A549 (cell line): ENCODE measurements around the gene BCAS1. TPM values are rescaled to one million over a fixed set of nuclear protein-coding genes. Genes with fewer than 3 reads are reported as not detected.

ENCODE experiments used
- ATAC-seq, 2 experiments: fragments of 200-7000 bp in 1 of 2; fragments of >200 bp in 1 of 2; cut with Nextera tagmentation in 1 of 2; cut with Tn5 transposase in 1 of 2; 3 replicates each; pipeline versions ENCODE4 v1.8.0 to v1.9.1; 2018 to 2020; ENCODE audit warnings: mild to moderate bottlenecking in 1 of 2, moderate library complexity in 1 of 2
- CTCF ChIA-PET: fragments of 300-600 bp; sonication (Branson Sonifier 250); formaldehyde crosslinking; extraction: SDS; loops from one replicate; lab custom pipeline; 2021; ENCODE audit warnings: antibody characterized with exemption, inconsistent platforms; lab: Yijun Ruan, JAX
- POLR2A ChIA-PET: fragments of 350-600 bp; formaldehyde crosslinking; extraction: SDS; loops from one replicate; lab custom pipeline; 2021; ENCODE audit warnings: antibody characterized with exemption, inconsistent platforms; lab: Yijun Ruan, JAX
- DNase-seq, 2 experiments: peaks; one replicate each; pipeline versions ENCODE4 v3.0.0 to v3.0.0-alpha.2; 2011 to 2016; ENCODE audit warnings: low read depth in 1 of 2, low spot score in 1 of 2
- FAIRE-seq: peaks from 2 replicates; lab custom pipeline; 2011; peaks lifted over from hg19 to GRCh38; lab: Jason Lieb, UNC
- H3K27ac ChIP-seq, 2 experiments: fragments of >200 bp; sonication (Bioruptor Twin); formaldehyde crosslinking; 3 replicates each; pipeline ENCODE4 v1.5.1; 2016 to 2017
- H3K4me1 ChIP-seq: fragments of >200 bp; sonication (Bioruptor Twin); formaldehyde crosslinking; 3 replicates; pipeline ENCODE4 v1.6.1; 2016
- H3K4me2 ChIP-seq: fragments of >200 bp; sonication (Bioruptor Twin); formaldehyde crosslinking; 3 replicates; pipeline ENCODE4 v1.6.1; 2016
- H3K4me3 ChIP-seq: fragments of >200 bp; sonication (Bioruptor Twin); formaldehyde crosslinking; 3 replicates; pipeline ENCODE4 v1.5.1; 2016
- H3K9me3 ChIP-seq: fragments of >200 bp; sonication (Bioruptor Twin); formaldehyde crosslinking; 3 replicates; pipeline ENCODE4 v1.6.1; 2016
- BHLHE40 ChIP-seq: IDR thresholded peaks from 2 replicates; pipeline ENCODE4 v1.6.1; 2012; ENCODE audit warnings: low read depth, low read length, inconsistent platforms
- CBX2 ChIP-seq: fragments of 200-600 bp; sonication (generic); IDR thresholded peaks from 2 replicates; pipeline ENCODE4 v1.6.1; 2016; ENCODE audit warnings: low read depth, mild to moderate bottlenecking, borderline replicate concordance
- CBX8 ChIP-seq: fragments of 200-600 bp; sonication (generic); IDR thresholded peaks from 2 replicates; pipeline ENCODE4 v1.6.1; 2016
- CEBPB ChIP-seq, 2 experiments: fragments of >200 bp in 1 of 2; sonication (Bioruptor Twin) in 1 of 2; formaldehyde crosslinking in 1 of 2; IDR thresholded peaks; 2 replicates each; pipeline ENCODE4 v1.6.1; 2012 to 2016
- EHMT2 ChIP-seq: fragments of 200-600 bp; sonication (generic); IDR thresholded peaks from 2 replicates; pipeline ENCODE4 v1.6.1; 2016; ENCODE audit warnings: antibody characterized with exemption, low read depth, mild to moderate bottlenecking, moderate library complexity
- EP300 ChIP-seq, 2 experiments: fragments of >200 bp; sonication (Bioruptor Twin); formaldehyde crosslinking; IDR thresholded peaks; 2 replicates in 1 of 2; 3 replicates in 1 of 2; pipeline ENCODE4 v1.6.1; 2016 to 2017
- ESRRA ChIP-seq: fragments of 150-350 bp; IDR thresholded peaks from 2 replicates; pipeline ENCODE4 v1.6.1; 2014; ENCODE audit warnings: mild to moderate bottlenecking, low read length, borderline replicate concordance
- FOSB ChIP-seq: fragments of 250-450 bp; sonication (Bioruptor Pico); IDR thresholded peaks from 2 replicates; pipeline ENCODE4 v1.5.0; 2020; ENCODE audit warnings: mild to moderate bottlenecking, moderate library complexity
- FOSL2 ChIP-seq, 2 experiments: fragments of 450-650 bp in 1 of 2; fragments of >200 bp in 1 of 2; sonication (Bioruptor Twin) in 1 of 2; formaldehyde crosslinking; IDR thresholded peaks; 2 replicates each; pipeline versions ENCODE4 v1.5.0 to v1.6.1; 2016 to 2020; ENCODE audit warnings: mild to moderate bottlenecking in 1 of 2, moderate library complexity in 1 of 2
- GATA3 ChIP-seq: IDR thresholded peaks from 2 replicates; pipeline ENCODE4 v1.6.1; 2012; ENCODE audit warnings: borderline replicate concordance
- HDAC2 ChIP-seq: fragments of 200-600 bp; sonication (generic); IDR thresholded peaks from 2 replicates; pipeline ENCODE4 v1.6.1; 2016
- HEYL ChIP-seq: fragments of 250-450 bp; sonication (Bioruptor Pico); IDR thresholded peaks from 2 replicates; pipeline ENCODE4 v1.8.0; 2021; ENCODE audit warnings: mild to moderate bottlenecking, moderate library complexity
- HOXB5 ChIP-seq: fragments of 250-450 bp; sonication (Bioruptor Pico); IDR thresholded peaks from 2 replicates; pipeline ENCODE4 v1.5.0; 2020; ENCODE audit warnings: mild to moderate bottlenecking, moderate library complexity
- JUN ChIP-seq, 2 experiments: fragments of >200 bp; sonication (Bioruptor Twin); formaldehyde crosslinking; IDR thresholded peaks; 2 replicates in 1 of 2; 3 replicates in 1 of 2; pipeline ENCODE4 v1.6.1; 2016 to 2017
- MAZ ChIP-seq: fragments of 150-350 bp; IDR thresholded peaks from 2 replicates; pipeline ENCODE4 v1.6.1; 2014; ENCODE audit warnings: antibody characterized with exemption, low read depth, low read length, borderline replicate concordance
- PHF8 ChIP-seq: fragments of 200-600 bp; sonication (generic); IDR thresholded peaks from 2 replicates; pipeline ENCODE4 v1.6.1; 2016; ENCODE audit warnings: low read depth, mild to moderate bottlenecking, antibody characterized with exemption, moderate library complexity, borderline replicate concordance
- POLR2A ChIP-seq: IDR thresholded peaks from 2 replicates; pipeline ENCODE4 v1.6.1; 2012; ENCODE audit warnings: mild to moderate bottlenecking, low read length
- POLR2AphosphoS2 ChIP-seq: conservative IDR thresholded peaks from 2 replicates; pipeline ENCODE4 v1.6.1; 2012; ENCODE audit warnings: low read length, improper control_type of control experiment, inconsistent platforms
- RCOR1 ChIP-seq: fragments of 150-350 bp; IDR thresholded peaks from 2 replicates; pipeline ENCODE4 v1.6.1; 2014; ENCODE audit warnings: antibody characterized with exemption, low read length, low read depth
- SMC3 ChIP-seq: fragments of >200 bp; sonication (Bioruptor Twin); formaldehyde crosslinking; IDR thresholded peaks from 3 replicates; pipeline ENCODE4 v1.6.1; 2018; ENCODE audit warnings: inconsistent platforms
- SREBF2 ChIP-seq: fragments of 450-650 bp; IDR thresholded peaks from 2 replicates; pipeline ENCODE4 v1.6.1; 2014; ENCODE audit warnings: mild to moderate bottlenecking, moderate library complexity
- TFCP2L1 ChIP-seq: fragments of 250-450 bp; sonication (Bioruptor Pico); IDR thresholded peaks from 2 replicates; pipeline ENCODE4 v1.5.0; 2021; ENCODE audit warnings: mild to moderate bottlenecking
- ZC3H11A ChIP-seq: fragments of 450-650 bp; IDR thresholded peaks from 2 replicates; pipeline ENCODE4 v1.6.1; 2014; ENCODE audit warnings: antibody characterized with exemption, mild to moderate bottlenecking
- ZFP36 ChIP-seq: fragments of 450-650 bp; IDR thresholded peaks from 2 replicates; pipeline ENCODE4 v1.6.1; 2014; ENCODE audit warnings: borderline replicate concordance; ENCODE audit not compliant: partially characterized antibody
- ZNF302 ChIP-seq: fragments of 250-450 bp; sonication (Bioruptor Pico); IDR thresholded peaks from 2 replicates; pipeline ENCODE4 v1.9.0; 2021; ENCODE audit warnings: inconsistent platforms, mild to moderate bottlenecking, moderate library complexity
- WGBS: methylation state at CpG from one replicate; pipeline ENCODE4 v1.1.6; 2017; ENCODE audit errors: missing lambda C conversion rate; 5-methylcytosine and 5-hydroxymethylcytosine counted together
- polyA plus RNA-seq, 4 experiments: library from polyadenylated mRNA; depleted of rRNA in 3 of 4; stranded (reverse); fragments of >200 nt; fragmentation: RNase III in 1 of 4; extraction: RNeasy Plus Mini Kit Qiagen cat#74134 plus additional on column Dnase treatment in 1 of 4; gene quantifications; 2 replicates in 3 of 4; 3 replicates in 1 of 4; pipeline ENCODE4 v1.2.3, GENCODE V29; 2011 to 2017
- TF ChIP-seq, protein P1 (sequence below): fragments of 250-450 bp; sonication (Bioruptor Pico); IDR thresholded peaks from 2 replicates; pipeline ENCODE4 v1.5.0; 2020; ENCODE audit warnings: low read depth, mild to moderate bottlenecking, moderate library complexity
- TF ChIP-seq, protein P2 (sequence below): fragments of >200 bp; sonication (Bioruptor Twin); formaldehyde crosslinking; IDR thresholded peaks from 2 replicates; pipeline ENCODE4 v1.6.1; 2016
- TF ChIP-seq, protein P3 (sequence below): IDR thresholded peaks from 2 replicates; pipeline ENCODE4 v1.6.1; 2012; ENCODE audit warnings: low read depth, borderline replicate concordance
- TF ChIP-seq, protein P4 (sequence below): fragments of 250-450 bp; sonication (Bioruptor Pico); IDR thresholded peaks from 2 replicates; pipeline ENCODE4 v1.5.0; 2021; ENCODE audit warnings: mild to moderate bottlenecking, moderate library complexity, borderline replicate concordance
- TF ChIP-seq, protein P5 (sequence below): IDR thresholded peaks from 2 replicates; pipeline ENCODE4 v1.6.1; 2012
- TF ChIP-seq, protein P6 (sequence below): fragments of 450-650 bp; IDR thresholded peaks from 2 replicates; pipeline ENCODE4 v1.6.1; 2014; ENCODE audit warnings: antibody characterized with exemption
- TF ChIP-seq, protein P7 (sequence below): fragments of 200-600 bp; sonication (generic); IDR thresholded peaks from 2 replicates; pipeline ENCODE4 v1.6.1; 2016; ENCODE audit warnings: antibody characterized with exemption, mild to moderate bottlenecking, moderate library complexity

Gene BCAS1
- polyA plus RNA-seq, 2 of the 4 experiments (the other 2 are of a cell fraction), result 1.4 to 3.9 TPM

DNA sequence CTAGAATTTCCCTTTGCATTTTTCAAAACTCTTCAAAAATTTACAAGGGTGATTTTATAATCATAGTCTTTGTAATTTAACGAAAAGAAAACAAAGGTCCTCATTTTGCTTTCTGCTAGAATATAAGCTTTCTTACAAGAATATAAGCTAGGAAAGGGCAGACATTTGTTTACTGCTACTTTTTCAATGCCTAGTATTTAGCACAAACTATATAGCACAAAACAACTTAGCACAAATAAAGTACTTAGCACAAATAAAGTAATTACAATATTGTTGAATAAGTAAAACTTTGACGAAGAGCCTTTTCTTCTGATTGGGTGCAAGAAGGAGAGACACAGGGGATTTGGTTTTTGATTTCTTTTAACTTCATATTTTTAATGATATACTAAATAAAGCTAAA, 87.8 kb downstream of the BCAS1 start:
- POLR2A ChIA-PET, result no interaction called here
- ATAC-seq (no peak), DNase-seq (no peak), FAIRE-seq (no peak)
- CTCF ChIA-PET, result interaction anchor here (0.7 kb wide), 1 partner anchor 712 kb away, joined by 3 read pairs; no protein-coding TSS in a partner anchor
- Histone ChIP-seq H3K4me2 (no peak overlapping the region), H3K4me1 (no peaks in the 10 kb centered on the region), H3K27ac (no peak overlapping the region), H3K9me3 (no peaks in the 10 kb centered on the region), H3K4me3 (no peak overlapping the region)
- 65% methylated on average over 2 of the region's 2 CpGs for WGBS
- TF ChIP-seq EHMT2 (no peak), SREBF2 (no peak), CBX2 (no peak), HEYL (CRISPR knock-in tag) (no peak), HDAC2 (no peak), HOXB5 (CRISPR knock-in tag) (no peak), EP300 (IDR thresholded peaks at IDR 0.05) (no peak), ZC3H11A (no peak), TFCP2L1 (CRISPR knock-in tag) (no peak), RCOR1 (no peak), PHF8 (no peak), CBX8 (no peak), ZNF302 (no peak), BHLHE40 (no peak), JUN (IDR thresholded peaks at IDR 0.05) (no peak), CEBPB (IDR thresholded peaks at IDR 0.05) (no peak), GATA3 (no peak)
- TF ChIP-seq, protein P1, sequence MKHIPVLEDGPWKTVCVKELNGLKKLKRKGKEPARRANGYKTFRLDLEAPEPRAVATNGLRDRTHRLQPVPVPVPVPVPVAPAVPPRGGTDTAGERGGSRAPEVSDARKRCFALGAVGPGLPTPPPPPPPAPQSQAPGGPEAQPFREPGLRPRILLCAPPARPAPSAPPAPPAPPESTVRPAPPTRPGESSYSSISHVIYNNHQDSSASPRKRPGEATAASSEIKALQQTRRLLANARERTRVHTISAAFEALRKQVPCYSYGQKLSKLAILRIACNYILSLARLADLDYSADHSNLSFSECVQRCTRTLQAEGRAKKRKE (CRISPR knock-in tag), result no peak
- TF ChIP-seq, protein P2, sequence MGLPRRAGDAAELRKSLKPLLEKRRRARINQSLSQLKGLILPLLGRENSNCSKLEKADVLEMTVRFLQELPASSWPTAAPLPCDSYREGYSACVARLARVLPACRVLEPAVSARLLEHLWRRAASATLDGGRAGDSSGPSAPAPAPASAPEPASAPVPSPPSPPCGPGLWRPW, result no peak
- TF ChIP-seq, protein P3, sequence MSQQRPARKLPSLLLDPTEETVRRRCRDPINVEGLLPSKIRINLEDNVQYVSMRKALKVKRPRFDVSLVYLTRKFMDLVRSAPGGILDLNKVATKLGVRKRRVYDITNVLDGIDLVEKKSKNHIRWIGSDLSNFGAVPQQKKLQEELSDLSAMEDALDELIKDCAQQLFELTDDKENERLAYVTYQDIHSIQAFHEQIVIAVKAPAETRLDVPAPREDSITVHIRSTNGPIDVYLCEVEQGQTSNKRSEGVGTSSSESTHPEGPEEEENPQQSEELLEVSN, result no peak

- peak; percentile 54 for FAIRE-seq
- 55% methylated on average over 4 of the region's 4 CpGs for WGBS
- POLR2A ChIA-PET, result no interaction called here
- no peak for TF ChIP-seq SMC3
- TF ChIP-seq, protein P4, sequence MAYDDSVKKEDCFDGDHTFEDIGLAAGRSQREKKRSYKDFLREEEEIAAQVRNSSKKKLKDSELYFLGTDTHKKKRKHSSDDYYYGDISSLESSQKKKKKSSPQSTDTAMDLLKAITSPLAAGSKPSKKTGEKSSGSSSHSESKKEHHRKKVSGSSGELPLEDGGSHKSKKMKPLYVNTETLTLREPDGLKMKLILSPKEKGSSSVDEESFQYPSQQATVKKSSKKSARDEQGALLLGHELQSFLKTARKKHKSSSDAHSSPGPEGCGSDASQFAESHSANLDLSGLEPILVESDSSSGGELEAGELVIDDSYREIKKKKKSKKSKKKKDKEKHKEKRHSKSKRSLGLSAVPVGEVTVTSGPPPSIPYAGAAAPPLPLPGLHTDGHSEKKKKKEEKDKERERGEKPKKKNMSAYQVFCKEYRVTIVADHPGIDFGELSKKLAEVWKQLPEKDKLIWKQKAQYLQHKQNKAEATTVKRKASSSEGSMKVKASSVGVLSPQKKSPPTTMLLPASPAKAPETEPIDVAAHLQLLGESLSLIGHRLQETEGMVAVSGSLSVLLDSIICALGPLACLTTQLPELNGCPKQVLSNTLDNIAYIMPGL (CRISPR knock-in tag), result no peak
- TF ChIP-seq, protein P5, sequence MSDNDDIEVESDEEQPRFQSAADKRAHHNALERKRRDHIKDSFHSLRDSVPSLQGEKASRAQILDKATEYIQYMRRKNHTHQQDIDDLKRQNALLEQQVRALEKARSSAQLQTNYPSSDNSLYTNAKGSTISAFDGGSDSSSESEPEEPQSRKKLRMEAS, result no peak
- TF ChIP-seq, protein P6, sequence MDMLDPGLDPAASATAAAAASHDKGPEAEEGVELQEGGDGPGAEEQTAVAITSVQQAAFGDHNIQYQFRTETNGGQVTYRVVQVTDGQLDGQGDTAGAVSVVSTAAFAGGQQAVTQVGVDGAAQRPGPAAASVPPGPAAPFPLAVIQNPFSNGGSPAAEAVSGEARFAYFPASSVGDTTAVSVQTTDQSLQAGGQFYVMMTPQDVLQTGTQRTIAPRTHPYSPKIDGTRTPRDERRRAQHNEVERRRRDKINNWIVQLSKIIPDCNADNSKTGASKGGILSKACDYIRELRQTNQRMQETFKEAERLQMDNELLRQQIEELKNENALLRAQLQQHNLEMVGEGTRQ, result no peak
- TF ChIP-seq ZFP36, result no peak
- TF ChIP-seq BHLHE40, result no peak
- no peak for TF ChIP-seq FOSL2 (IDR thresholded peaks at IDR 0.05)
- no peak for TF ChIP-seq FOSL2 (CRISPR knock-in tag; IDR thresholded peaks at IDR 0.05)
- TF ChIP-seq ESRRA, result no peak
- TF ChIP-seq, protein P7, sequence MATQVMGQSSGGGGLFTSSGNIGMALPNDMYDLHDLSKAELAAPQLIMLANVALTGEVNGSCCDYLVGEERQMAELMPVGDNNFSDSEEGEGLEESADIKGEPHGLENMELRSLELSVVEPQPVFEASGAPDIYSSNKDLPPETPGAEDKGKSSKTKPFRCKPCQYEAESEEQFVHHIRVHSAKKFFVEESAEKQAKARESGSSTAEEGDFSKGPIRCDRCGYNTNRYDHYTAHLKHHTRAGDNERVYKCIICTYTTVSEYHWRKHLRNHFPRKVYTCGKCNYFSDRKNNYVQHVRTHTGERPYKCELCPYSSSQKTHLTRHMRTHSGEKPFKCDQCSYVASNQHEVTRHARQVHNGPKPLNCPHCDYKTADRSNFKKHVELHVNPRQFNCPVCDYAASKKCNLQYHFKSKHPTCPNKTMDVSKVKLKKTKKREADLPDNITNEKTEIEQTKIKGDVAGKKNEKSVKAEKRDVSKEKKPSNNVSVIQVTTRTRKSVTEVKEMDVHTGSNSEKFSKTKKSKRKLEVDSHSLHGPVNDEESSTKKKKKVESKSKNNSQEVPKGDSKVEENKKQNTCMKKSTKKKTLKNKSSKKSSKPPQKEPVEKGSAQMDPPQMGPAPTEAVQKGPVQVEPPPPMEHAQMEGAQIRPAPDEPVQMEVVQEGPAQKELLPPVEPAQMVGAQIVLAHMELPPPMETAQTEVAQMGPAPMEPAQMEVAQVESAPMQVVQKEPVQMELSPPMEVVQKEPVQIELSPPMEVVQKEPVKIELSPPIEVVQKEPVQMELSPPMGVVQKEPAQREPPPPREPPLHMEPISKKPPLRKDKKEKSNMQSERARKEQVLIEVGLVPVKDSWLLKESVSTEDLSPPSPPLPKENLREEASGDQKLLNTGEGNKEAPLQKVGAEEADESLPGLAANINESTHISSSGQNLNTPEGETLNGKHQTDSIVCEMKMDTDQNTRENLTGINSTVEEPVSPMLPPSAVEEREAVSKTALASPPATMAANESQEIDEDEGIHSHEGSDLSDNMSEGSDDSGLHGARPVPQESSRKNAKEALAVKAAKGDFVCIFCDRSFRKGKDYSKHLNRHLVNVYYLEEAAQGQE, result no peak
- TF ChIP-seq MAZ, result no peak
- no peak for TF ChIP-seq TFCP2L1 (CRISPR knock-in tag)
- no peak for TF ChIP-seq POLR2AphosphoS2
- no peak for TF ChIP-seq FOSB (CRISPR knock-in tag)
- no peak for TF ChIP-seq POLR2A
- TF ChIP-seq SREBF2, result no peak
Measured at GRCh38 chr20:53981752-53982437, 88.5 kb downstream of the BCAS1 start.

More at GRCh38 chr20:53981752-53982437, 88.5 kb downstream of the BCAS1 start:
- ATAC-seq (no peak), DNase-seq (no peak)
- CTCF ChIA-PET, result no interaction called here
- Histone ChIP-seq H3K9me3 (no peaks in the 10 kb centered on the region), H3K4me1 (no peaks in the 10 kb centered on the region), H3K4me3 (no peak overlapping the region), H3K27ac (no peak overlapping the region), H3K4me2 (no peak overlapping the region)
